ENCODE measurements around the gene POLE3.

The POLE3 gene, protein sequence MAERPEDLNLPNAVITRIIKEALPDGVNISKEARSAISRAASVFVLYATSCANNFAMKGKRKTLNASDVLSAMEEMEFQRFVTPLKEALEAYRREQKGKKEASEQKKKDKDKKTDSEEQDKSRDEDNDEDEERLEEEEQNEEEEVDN

DNA sequence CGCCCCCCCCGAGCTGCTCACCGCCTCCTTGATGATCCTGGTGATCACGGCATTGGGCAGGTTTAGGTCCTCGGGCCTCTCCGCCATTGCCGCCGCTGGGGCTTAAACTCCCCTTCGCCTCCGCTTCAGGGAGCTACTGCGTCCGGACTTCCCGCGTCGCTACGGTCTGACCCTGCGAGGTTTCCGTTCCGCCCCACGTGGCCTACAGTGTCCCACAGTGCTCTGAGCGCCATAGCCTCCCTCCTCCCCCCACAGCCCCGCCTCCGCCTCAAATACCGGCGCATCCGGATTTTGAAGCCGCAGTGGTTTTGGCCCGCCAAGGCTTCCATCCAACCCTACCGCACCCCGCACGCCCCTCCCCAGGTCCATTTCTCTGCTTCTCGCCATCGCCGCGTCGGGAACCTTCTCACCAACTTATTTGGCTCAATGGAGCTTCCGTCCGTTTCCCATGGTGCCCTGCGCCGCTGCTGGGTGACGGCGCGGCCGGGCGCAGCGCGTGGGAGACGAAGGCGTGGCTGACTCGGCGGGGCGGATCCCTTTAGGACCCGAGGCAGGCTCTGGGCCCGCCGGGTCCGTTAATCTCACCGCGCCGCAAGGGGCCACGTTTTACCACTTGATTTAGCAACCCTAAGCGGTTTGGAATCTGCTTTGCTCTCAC, at the start of gene POLE3, which contains the start of gene C9orf43:
Gene POLE3, minus strand, starts transcription at position 469 of the 658 bp plus-strand sequence. Its CDS starts 382 bp downstream, at position 87.
Gene C9orf43, plus strand, starts transcription at position 541 of the 658 bp plus-strand sequence. CDS start 2,747 bp downstream, outside the sequence.
- peak within 1 kb of the TSS; percentile 98 for H3K4me3 ChIP-seq (ENCODE audit: low read depth, low read length)
- TF ChIP-seq, protein P1, sequence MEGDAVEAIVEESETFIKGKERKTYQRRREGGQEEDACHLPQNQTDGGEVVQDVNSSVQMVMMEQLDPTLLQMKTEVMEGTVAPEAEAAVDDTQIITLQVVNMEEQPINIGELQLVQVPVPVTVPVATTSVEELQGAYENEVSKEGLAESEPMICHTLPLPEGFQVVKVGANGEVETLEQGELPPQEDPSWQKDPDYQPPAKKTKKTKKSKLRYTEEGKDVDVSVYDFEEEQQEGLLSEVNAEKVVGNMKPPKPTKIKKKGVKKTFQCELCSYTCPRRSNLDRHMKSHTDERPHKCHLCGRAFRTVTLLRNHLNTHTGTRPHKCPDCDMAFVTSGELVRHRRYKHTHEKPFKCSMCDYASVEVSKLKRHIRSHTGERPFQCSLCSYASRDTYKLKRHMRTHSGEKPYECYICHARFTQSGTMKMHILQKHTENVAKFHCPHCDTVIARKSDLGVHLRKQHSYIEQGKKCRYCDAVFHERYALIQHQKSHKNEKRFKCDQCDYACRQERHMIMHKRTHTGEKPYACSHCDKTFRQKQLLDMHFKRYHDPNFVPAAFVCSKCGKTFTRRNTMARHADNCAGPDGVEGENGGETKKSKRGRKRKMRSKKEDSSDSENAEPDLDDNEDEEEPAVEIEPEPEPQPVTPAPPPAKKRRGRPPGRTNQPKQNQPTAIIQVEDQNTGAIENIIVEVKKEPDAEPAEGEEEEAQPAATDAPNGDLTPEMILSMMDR (IDR thresholded peaks at IDR 0.05; ENCODE audit: control insufficient read depth, extremely low read depth, insufficient read depth) = no peak
- DNase-seq (ENCODE audit: low read depth) = peak; percentile 83

DNA sequence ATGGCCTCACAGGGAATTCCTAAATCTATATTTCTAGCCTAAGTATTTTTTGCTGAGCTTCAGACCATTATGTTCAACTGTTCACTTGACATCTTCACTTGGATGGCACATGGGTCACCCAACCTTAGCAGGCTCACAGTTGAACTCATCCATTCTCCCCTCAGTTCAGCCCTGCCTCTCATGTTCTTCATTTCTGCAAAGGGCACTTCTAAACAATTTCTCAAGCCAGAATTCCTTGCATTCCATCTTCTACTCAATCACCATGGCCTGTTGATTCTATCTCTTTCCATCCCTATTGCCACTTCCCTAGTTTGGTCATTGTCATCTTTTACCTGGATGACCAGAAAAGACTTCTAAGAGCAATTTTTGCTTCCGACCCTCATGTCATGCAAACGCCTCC, 45.8 kb upstream of the POLE3 start:
- no peak overlapping the region for H3K4me3 ChIP-seq (ENCODE audit: low read depth, low read length)
- TF ChIP-seq, protein P1 (IDR thresholded peaks at IDR 0.05; ENCODE audit: control insufficient read depth, extremely low read depth, insufficient read depth) = no peak
- DNase-seq (ENCODE audit: low read depth) = no peak

DNA sequence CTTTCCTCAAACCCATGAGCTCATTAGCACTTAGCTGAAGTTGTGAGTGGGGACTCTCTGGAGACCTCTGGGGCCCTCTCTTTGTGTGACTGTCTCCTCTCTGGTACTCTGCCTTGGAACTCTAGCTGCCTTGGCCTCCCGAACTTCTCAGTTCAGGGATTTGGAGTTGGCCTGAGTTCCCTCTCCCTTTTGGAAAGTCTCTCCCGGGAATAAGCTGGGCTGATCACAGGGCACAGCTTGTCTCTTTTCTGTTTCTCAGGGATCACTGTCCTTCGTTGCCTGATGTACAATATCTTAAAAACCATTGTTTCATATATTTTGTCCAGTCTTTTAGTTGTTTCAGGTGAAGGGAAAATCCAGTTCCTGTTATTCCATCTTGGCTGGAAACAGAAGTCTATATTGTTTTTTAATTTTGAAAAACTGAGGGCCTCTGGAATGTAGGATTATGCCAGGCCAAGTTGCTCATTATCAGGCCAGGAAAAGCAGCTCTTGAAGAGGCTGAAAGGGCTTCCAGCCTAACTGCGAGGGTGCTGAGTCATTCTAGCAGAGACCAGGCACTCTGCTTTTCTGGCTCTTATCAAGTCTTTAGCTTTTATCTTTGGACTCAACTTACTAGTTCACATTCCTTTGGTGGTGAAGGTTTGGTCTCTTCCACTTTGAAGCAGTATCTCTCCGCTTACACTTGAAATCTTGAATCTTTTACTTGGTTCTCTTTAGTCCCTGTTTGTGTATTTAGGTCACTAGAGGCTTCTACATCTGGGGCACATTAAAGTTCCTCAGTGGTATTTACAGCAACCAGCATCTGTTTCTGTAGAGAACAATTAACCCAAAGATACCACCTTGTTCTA, 44.7 kb upstream of the POLE3 start:
- DNase-seq (ENCODE audit: low read depth) = no peak
- TF ChIP-seq, protein P1 (IDR thresholded peaks at IDR 0.05; ENCODE audit: control insufficient read depth, extremely low read depth, insufficient read depth) = no peak
- no peak overlapping the region for H3K4me3 ChIP-seq (ENCODE audit: low read depth, low read length)

DNA sequence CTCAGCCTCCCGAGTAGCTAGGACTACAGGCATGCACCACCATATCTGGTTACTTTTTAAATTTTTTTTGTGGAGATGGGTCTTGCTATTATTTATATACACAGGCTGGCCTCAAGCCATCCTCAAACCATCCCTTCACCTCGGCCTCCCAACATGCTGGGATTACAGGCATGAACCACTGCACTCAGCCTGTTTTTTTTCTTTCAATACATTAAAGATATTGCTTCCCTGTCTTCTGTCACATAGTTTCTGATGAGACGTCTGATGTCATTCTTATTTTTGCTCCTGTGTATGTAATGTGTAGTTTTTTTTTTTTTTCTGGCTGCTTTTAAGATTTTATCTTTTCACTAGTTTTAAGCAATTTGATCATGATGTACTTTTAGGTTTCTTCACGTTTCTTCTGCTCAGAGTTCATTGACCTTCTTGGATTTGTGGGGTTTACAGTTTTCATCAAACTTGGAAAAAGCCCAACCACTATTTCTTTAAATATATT, 41.7 kb upstream of the POLE3 start:
- no peak for DNase-seq (ENCODE audit: low read depth)

DNA sequence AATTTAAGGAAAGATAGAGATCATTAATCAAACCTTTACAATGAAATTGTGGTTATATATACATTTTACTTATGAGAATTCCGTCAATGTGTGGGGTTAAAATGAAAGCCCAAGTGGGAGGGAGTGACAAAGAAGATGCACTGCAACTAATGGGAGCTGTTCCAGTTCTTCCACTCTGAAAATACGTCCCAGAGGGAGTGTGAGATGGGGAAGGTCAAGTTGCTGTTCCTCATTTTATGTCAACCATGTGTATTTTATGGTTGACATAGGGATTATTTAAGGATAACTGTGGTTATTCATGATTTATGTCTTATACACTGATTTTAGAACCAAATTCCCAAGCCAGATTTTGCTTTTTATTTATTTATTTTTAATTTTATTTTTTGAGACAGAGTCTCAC, 38.9 kb upstream of the POLE3 start:
- no peak for DNase-seq (ENCODE audit: low read depth)
- no peak overlapping the region for H3K4me3 ChIP-seq (ENCODE audit: low read depth, low read length)
- TF ChIP-seq, protein P1 (IDR thresholded peaks at IDR 0.05; ENCODE audit: control insufficient read depth, extremely low read depth, insufficient read depth) = no peak

More for the DNA sequence above, 41.7 kb upstream of the POLE3 start:
- TF ChIP-seq, protein P1 (IDR thresholded peaks at IDR 0.05; ENCODE audit: control insufficient read depth, extremely low read depth, insufficient read depth) = no peak
- H3K4me3 ChIP-seq (ENCODE audit: low read depth, low read length) = no peak overlapping the region

DNA sequence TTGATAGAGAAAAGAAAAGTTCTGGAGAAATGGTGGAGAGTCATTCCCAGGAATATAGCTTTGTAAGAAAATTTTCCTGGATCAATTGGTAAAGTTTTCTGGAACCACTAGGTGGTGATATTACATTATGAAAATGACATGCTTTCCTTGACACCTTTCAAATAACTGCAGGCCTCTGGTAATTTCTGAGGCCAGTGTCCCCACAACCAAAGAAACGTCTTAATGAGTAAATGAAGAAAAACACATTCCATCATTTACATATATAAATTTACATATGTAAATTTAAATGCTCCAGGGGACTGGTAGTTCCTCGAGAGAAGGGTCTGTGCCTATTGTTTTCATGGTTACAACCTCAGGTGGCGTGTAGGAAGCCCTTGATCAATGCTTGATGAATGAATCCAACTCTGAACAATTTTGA, 35.9 kb upstream of the POLE3 start:
- TF ChIP-seq, protein P1 (IDR thresholded peaks at IDR 0.05; ENCODE audit: control insufficient read depth, extremely low read depth, insufficient read depth) = peak; percentile 54; the same call in 1 of the 2 replicates
- DNase-seq (ENCODE audit: low read depth) = no peak
- no peak overlapping the region for H3K4me3 ChIP-seq (ENCODE audit: low read depth, low read length)
